SIG-M5 (cell line): ENCODE results near the gene SULT4A1.
"Not testable (repeated sequence)": the region's sequence is repeated elsewhere in the genome, so short reads cannot be mapped to it uniquely, and the experiment has no call there.

Source experiments
- DNase-seq: peaks from one replicate; lab custom pipeline; 2025; lab: John Stamatoyannopoulos, UW

Gene SULT4A1, protein sequence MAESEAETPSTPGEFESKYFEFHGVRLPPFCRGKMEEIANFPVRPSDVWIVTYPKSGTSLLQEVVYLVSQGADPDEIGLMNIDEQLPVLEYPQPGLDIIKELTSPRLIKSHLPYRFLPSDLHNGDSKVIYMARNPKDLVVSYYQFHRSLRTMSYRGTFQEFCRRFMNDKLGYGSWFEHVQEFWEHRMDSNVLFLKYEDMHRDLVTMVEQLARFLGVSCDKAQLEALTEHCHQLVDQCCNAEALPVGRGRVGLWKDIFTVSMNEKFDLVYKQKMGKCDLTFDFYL

GRCh38 chr22:43862074-43862881 lies at the start of gene SULT4A1:
TSS of gene SULT4A1 (minus strand) at chr22:43862513. CDS start at chr22:43862382, 131 bp downstream.
- no peak for DNase-seq

DNA sequence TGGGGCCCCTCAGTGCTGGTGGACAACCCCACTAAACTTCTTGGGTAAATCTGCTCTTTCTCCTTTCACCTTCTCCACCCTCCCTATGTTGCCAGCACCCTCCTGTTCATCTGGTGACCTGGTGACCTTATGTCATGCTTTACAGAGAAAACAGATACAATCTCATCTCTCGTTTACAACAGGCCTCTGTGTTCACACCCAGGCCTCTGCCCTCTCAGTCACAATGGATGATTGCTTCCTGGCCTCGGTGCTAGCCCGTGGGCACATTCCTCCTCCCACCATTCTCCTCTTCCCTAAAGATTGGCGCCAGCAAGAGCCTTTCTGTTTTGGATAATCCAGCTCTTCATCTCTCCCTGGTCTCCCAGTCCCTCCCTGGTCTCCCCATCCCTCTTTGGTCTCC lies 49.0 kb upstream of the SULT4A1 start:
- DNase-seq, result no peak

DNA sequence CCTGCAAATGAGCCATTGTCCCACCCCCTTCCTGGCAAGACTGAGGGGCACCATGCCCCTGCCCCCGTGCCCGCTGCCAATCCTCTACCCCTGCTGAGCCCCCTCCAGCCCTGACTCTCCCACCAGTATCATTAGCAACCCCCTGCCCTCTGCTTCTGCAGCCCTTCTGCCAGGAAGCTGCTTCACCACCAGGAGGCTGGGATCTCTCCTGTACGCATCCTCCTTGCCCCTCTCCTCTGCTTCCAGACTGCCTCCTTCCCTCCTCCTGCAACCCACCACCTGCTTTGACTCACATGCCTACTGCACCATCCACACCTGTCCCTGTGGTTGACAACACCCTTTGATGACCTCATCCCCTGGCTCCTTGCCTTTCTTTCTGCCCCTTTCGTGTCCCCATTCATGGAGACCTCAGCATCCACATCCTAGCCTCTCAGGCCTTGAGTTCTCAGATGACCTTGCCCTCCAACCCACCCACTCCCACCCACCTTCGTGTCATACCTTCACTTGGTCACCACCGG lies 47.9 kb upstream of the SULT4A1 start:
- no peak for DNase-seq

DNA sequence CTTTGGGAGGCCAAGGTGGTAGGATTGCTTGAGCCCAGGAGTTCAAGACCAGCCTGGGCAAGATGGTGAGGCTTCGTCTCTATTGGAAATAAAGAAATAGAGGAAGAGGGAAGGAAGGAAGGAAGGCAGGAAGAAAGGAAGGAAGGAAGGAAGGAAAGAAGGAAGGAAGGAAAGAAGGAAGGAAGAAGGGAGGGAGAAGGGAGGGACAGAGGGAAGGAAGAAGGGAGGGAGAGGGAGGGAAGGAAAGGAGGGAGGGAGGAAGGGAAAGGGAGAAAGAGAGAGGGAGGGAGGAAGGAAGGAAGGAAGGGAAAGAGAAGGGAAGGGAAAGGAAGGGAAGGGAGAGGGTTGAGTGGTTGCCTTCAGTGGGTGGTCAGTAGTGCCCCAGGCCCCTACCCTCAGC lies 47.4 kb upstream of the SULT4A1 start:
- DNase-seq, result no peak

GRCh38 chr22:43905681-43906080 lies 43.4 kb upstream of the SULT4A1 start:
- DNase-seq, result no peak

GRCh38 chr22:43904412-43904811 lies 42.1 kb upstream of the SULT4A1 start:
- DNase-seq, result not testable (repeated sequence)

DNA sequence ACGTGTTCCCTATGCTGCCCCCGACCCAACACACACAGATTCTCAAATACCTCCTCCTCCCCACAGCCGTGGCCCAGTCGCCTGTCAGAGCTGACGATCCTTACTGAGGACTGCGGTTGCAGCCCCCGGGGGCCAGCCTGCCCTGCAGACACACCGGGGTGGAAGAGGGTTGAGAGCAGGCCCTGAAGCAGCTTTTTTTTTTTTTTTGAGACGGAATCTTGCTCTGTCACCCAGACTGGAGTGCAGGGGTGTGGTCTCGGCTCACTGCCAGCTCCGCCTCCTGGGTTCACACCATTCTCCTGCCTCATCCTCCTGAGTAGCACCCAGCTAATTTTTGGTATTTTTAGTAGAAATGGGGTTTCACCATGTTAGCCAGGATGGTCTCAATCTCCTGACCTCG lies 40.7 kb upstream of the SULT4A1 start:
- DNase-seq, result not testable (repeated sequence)

DNA sequence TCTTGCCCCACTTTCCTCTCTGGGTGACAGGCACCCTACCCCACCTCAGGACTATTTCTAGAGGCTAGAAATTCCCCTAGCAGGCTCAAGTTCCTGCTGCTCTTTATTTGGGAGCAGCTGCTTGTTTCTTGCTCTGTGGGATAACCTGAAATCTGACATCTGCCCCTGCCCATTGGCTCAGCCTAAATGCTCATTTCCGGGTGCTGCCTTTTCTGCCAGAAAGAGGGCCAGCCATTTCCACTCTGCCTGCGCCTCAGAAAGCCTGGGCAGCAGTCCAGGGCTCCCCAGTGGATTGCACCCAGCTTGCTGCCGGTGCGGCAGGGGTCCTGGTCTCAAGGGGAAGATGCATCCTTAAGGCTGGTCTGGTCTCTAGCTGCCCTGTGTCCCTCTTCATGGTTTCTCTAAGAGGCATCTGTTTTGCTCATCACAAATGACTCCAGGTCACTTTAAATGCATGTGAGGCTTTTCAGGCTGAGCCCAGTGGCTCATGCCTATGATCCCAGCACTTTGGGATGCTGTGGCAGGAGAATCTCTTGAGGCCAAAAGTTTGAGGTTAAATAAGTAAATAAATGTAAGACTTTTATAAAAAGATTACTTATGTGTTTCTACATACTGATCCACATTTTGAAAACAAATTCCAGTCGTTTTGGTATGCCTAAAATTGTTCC lies 39.8 kb upstream of the SULT4A1 start:
- DNase-seq, result no peak

GRCh38 chr22:43900206-43900605 lies 37.9 kb upstream of the SULT4A1 start:
- DNase-seq, result no peak

DNA sequence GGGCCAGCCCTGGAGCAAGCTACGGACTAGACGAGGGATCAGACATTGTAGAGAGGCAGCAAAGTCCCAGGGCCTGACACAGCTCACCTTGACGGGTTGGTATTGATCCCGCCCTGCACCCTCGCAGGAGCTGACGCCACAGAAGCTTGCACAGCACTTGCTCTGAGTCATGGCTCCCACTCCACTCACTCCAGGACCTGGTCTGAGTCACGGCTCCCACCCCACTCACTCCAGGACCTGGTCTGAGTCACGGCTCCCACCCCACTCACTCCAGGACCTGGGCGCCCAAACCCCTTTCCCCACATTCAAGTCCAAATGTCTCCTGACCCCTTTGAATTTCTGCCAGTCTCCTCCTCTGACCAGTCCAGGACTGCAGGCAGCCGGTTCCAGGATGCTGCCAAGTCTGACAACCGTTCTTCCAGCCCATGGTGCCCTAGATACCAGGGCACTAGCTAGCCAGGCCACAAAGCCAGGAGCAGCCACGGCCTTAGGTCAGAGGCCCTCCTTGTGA lies 35.5 kb upstream of the SULT4A1 start:
- DNase-seq, result no peak

DNA sequence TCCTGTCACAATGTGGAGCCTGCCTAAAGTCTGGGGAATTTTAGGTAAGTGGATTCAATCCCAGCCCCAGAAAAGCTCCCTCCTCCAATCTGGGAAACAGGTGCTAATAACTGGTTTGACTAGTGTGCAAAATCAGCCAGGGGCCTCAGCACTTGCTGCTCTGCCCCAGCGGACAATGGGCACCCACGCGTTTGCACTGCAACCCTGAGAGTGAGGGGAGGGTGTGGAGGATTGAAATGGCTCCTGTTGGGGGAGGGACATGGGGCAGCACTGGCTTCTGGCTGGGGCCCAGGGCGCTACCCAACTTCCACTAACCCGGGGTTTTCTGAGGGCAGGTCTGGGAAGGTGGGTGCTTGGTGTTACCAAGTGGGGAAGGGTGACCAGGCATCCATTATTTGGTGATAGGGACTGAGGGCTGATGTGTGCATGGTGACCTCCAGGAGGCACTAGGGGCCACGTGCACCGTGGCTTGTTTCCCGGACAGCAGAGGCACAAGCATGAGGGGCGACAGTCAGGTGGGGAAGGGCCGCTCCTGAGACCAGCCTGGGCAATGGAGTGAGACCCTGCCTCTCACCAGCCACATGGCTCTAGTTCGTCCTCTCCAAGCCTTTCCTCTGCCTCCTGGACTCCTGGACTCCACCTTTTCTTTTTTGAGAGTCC lies 33.8 kb upstream of the SULT4A1 start:
- no peak for DNase-seq

- DNase-seq, result no peak
Observed at GRCh38 chr22:43894122-43894521, 31.8 kb upstream of the SULT4A1 start.

GRCh38 chr22:43893266-43893665 lies 31.0 kb upstream of the SULT4A1 start:
- no peak for DNase-seq

- no peak for DNase-seq
Observed at GRCh38 chr22:43892183-43892894, 30.0 kb upstream of the SULT4A1 start.

GRCh38 chr22:43891360-43892182 lies 29.3 kb upstream of the SULT4A1 start, which contains the start of gene PNPLA5:
TSS of gene PNPLA5 (minus strand) at chr22:43892013. CDS start at chr22:43891880, 133 bp downstream.
- DNase-seq, result no peak

DNA sequence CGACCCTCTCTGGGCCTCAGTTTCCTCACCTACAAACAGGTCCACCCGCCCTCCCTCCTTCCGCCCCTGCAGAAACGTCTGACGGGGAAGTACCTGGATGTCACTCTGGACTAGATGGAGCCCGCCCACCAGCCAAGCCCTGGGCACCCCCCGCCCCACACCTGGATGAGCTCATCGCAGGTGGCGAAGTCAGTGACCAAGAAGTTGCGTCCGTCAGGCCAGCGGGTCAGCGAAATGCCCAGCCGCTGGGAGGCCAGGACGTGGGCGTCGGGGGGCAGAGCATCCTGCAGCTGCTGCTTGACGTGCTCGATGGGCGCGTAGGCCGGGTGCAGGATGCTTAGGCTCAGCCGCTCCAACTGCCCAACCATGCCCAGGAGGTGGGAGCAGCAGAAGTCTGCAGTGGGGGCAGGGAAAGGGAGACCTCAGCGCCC lies 28.6 kb upstream of the SULT4A1 start:
- no peak for DNase-seq

- no peak for DNase-seq
Observed at GRCh38 chr22:43889860-43890253, 27.5 kb upstream of the SULT4A1 start.

- DNase-seq, result no peak
Observed at GRCh38 chr22:43889201-43889859, 27.0 kb upstream of the SULT4A1 start.

DNA sequence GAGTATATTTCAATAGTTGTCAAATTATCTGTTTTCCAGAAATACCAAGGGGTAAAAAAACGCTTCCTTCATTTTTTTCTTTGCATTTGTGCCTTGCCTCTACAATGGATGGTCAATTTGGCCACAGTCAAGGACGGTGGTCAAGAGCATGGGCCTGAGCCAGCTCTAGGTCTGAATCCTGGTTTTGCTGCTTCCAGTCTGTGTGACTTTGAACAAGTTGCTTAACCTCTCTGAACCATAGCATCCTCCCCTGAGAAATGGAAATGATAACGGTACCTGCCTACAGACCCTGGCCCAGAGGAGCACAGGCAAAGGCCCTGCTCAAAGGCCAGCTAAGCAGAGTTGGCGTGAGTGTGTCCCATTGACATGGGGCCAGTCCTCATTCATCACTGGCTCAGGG lies 26.4 kb upstream of the SULT4A1 start:
- DNase-seq, result no peak

DNA sequence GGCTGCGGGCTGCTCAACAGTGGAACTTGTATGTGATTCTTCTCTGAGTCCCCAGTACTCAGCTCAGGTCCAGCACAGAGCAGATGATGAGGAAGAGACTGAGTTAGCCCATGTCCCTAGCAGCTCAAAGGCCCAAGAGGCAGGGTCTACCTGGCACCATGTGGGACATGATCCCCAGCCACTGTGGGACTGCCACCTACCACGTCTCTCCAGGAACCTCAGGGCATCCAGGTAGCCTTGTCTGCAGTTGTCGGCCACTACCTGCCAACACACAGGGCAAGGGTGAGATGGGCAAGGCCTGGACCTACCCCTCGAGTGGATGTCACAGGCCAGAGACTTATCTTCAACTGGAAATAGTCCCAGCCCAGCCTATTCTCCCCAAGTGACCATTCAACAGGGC lies 25.1 kb upstream of the SULT4A1 start:
- no peak for DNase-seq
